ENCODE measurements around the gene SPAG16.

SPAG16 gene

GRCh38 chr2:213284105-213285090, at the start of gene SPAG16:
TSS of gene SPAG16 (plus strand) at chr2:213284464.
- TF ChIP-seq CTCF (IDR thresholded peaks at IDR 0.05; ENCODE audit: extremely low read depth, insufficient read depth, missing control alignments) = no peak
- in situ Hi-C loops (cut with MboI; ENCODE audit: low pct_unique_long_range_greater_than_20kb, low sequenced_read_pairs, unreplicated experiment) = no loop called here

GRCh38 chr2:213234641-213235040, 49.6 kb upstream of the SPAG16 start:
- DNase-seq (ENCODE audit: low spot score) = no peak
- no peak for TF ChIP-seq CTCF (IDR thresholded peaks at IDR 0.05; ENCODE audit: extremely low read depth, insufficient read depth, missing control alignments)
- in situ Hi-C loops (cut with MboI; ENCODE audit: low pct_unique_long_range_greater_than_20kb, low sequenced_read_pairs, unreplicated experiment) = no loop called here

More at GRCh38 chr2:213284105-213285090, at the start of gene SPAG16:
- DNase-seq (ENCODE audit: low spot score) = peak; percentile 97

GRCh38 chr2:213235741-213236140, 48.5 kb upstream of the SPAG16 start:
- no peak for TF ChIP-seq CTCF (IDR thresholded peaks at IDR 0.05; ENCODE audit: extremely low read depth, insufficient read depth, missing control alignments)
- in situ Hi-C loops (cut with MboI; ENCODE audit: low pct_unique_long_range_greater_than_20kb, low sequenced_read_pairs, unreplicated experiment) = no loop called here
- no peak for DNase-seq (ENCODE audit: low spot score)

GRCh38 chr2:213237251-213237650, 47.0 kb upstream of the SPAG16 start:
- DNase-seq (ENCODE audit: low spot score) = no peak
- in situ Hi-C loops (cut with MboI; ENCODE audit: low pct_unique_long_range_greater_than_20kb, low sequenced_read_pairs, unreplicated experiment) = no loop called here
- no peak for TF ChIP-seq CTCF (IDR thresholded peaks at IDR 0.05; ENCODE audit: extremely low read depth, insufficient read depth, missing control alignments)

GRCh38 chr2:213237787-213238186, 46.5 kb upstream of the SPAG16 start:
- DNase-seq (ENCODE audit: low spot score) = no peak
- TF ChIP-seq CTCF (IDR thresholded peaks at IDR 0.05; ENCODE audit: extremely low read depth, insufficient read depth, missing control alignments) = no peak
- in situ Hi-C loops (cut with MboI; ENCODE audit: low pct_unique_long_range_greater_than_20kb, low sequenced_read_pairs, unreplicated experiment) = no loop called here

- no peak for TF ChIP-seq CTCF (IDR thresholded peaks at IDR 0.05; ENCODE audit: extremely low read depth, insufficient read depth, missing control alignments)
- in situ Hi-C loops (cut with MboI; ENCODE audit: low pct_unique_long_range_greater_than_20kb, low sequenced_read_pairs, unreplicated experiment) = no loop called here
- no peak for DNase-seq (ENCODE audit: low spot score)
Measured at GRCh38 chr2:213238753-213239495, 45.3 kb upstream of the SPAG16 start.

All from GM13977 (cell line).